HG03175 (cell line): ENCODE data around the gene MAMDC2.

Experiments
- ATAC-seq: cut with Tn5 transposase; IDR thresholded peaks from one replicate; pipeline ENCODE4 v1.9.1; 2021; ENCODE audit warnings: mild to moderate bottlenecking, moderate library complexity; ENCODE audit not compliant: unreplicated experiment

The MAMDC2 gene

DNA sequence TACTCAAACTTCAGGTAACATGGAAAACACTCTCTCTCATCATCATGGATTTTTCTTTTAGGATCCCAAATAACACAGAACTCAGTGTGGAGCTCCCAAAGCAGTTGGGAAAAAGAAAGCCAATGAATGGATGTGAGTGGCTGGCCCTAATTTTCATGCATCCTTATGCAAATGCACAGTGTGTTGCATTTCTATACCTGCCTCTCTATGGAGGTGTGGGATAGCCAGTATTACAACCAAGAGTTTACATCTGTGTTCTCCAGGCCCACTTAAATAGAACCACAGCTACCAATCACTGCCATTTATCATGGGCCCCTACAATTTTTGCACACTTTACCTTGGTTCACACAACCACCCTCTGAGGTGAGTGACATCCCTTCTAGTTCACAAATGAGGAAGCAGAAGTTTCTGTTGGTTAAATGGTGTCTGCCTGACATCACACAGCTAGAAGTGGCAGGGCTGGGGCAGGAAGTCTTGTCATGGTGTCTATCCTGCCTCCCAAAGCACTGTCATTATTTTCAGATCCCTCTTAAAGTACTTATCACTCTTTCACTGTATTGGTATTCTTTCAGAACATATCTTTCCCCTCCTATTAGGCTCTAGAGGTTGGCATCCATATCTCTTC, 17.3 kb downstream of the MAMDC2 start:
- peak; percentile 99 for ATAC-seq

- no peak for ATAC-seq
These were observed 18.1 kb downstream of the MAMDC2 start for GRCh38 chr9:70061776-70062175.

GRCh38 chr9:70064496-70064895, 20.8 kb downstream of the MAMDC2 start:
- no peak for ATAC-seq

DNA sequence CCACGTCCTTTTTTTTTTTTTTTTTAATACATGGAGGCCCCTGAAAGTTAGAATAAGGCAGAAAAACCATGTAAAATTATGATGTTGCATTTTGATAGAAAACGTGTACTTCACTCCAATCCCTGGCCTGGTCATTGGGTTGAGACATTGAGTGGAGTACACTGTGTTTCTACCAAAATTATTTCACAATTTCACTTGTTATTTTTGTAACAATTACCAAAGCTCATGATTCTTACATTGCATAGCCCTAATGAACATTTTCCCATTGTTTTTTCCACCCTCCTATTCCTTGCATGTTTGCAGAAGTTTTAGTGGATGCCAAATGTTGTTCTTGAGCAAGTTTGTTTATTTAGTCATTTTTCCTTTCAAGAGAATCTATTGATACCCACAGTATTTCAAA, 21.9 kb downstream of the MAMDC2 start:
- ATAC-seq = no peak

DNA sequence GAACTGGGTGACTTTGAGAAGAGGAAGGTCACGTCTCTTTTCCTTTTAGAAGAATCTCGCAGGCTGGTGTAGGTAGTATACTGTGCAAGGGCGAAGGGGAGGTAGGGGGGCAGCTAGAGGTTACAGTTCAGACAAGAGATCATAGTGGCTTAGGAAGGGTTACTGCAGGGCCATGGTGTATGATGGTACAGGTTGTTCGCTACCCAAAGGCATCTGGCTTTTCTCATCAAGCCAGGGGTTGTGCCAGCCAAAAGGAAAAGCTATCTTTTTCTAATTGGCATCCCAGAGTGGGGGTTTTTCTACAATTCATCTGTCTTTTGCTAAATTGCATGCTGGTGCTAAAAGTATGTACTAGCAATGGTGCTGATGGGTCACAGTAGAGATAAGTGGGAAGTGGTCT, 22.8 kb downstream of the MAMDC2 start:
- ATAC-seq = no peak

GRCh38 chr9:70066874-70067273, 23.2 kb downstream of the MAMDC2 start:
- no peak for ATAC-seq

GRCh38 chr9:70069704-70070103, 26.1 kb downstream of the MAMDC2 start:
- ATAC-seq = no peak

GRCh38 chr9:70073193-70073592, 29.5 kb downstream of the MAMDC2 start:
- no peak for ATAC-seq

DNA sequence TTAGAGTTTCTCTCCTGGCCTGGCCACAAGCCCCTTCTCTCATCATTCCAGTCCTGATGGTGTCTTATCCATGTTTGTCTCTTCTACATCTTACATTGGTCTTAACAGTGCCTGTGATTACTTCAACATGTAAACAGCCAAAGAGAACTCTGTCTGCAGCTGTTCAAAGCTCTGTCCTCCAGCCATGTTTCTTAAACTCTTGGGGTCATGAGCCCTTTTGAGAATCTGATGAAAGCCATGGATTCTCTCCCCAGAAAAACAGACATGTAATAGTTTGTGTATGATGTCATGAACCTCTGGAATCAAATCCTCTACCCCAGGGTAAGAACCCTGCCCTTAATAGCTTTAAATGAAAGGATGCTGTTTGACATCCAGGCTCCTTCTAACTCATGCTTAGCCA, 30.1 kb downstream of the MAMDC2 start:
- no peak for ATAC-seq

GRCh38 chr9:70076678-70077077, 33.0 kb downstream of the MAMDC2 start:
- no peak for ATAC-seq

- ATAC-seq = no peak
These were observed 35.9 kb downstream of the MAMDC2 start for GRCh38 chr9:70079417-70080037.

DNA sequence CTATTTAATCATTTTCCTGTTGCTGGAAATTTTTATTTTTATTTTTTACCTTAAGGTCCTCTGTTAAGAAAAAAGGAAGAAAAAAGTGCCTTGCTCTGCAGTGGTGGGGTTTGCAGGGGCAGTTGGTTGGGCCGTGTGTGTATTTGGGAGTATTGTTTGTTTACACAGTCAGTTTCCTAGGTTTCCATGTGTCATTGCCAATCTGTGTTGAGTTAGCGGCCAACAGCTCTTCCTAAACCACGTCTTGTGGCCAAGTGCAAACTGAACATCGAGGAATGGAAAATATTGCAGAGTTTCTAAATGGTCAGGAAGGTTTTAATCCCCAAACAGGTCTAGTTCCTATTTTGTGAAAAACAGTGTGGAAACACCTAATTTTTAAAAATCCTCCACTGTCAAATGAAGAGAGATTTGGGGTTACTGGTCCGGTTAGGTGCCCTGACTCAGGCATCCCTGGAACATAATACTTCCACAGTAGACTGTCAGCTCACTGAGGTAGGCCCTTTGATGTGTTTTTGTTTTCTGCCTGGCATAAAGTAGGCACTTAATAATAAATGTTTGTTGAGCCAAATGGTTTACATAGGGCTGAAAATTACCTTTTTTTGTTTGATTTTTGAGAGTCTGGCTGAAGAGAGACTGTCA, 37.0 kb downstream of the MAMDC2 start:
- ATAC-seq = no peak

GRCh38 chr9:70081120-70081495, 37.5 kb downstream of the MAMDC2 start:
- no peak for ATAC-seq

GRCh38 chr9:70083429-70083828, 39.8 kb downstream of the MAMDC2 start:
- ATAC-seq = no peak

DNA sequence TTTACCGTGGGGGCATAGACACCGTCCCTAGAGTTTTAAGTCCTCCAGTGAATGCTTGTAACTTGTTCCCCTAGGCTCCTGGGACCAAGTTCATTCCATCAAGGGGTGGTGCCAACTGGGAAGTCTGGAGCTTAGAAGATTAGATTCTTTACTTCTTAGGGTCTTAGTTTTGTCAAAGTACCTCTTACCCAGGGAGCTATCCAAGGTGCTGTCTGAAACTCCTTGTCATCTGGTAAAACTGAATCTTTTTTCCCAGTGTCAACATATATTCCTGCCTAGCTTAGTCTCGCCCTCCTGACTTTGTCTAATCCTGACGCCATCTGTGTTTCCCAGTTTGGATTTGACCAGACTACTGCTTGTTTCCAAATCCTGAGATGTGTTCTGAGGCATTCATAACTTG, 41.6 kb downstream of the MAMDC2 start:
- no peak for ATAC-seq

DNA sequence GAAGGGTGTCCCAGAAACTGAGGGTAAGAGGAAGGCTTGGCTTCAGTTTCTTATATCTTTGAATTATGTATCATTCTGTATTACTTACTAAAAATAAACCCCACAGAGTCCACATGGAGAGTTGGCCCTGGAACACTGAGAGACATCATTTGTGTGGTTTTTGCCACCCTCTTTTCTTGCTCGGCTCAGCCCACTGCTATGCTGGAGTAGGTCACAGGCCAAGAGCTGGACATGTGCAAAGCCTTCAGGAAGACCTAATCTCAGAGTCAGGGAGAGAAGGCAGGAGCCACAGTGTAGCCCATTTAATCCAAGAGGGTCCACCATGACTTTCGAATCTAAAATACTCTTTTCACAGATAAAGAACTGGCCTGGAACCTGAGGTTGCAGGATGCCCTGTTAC, 47.5 kb downstream of the MAMDC2 start:
- ATAC-seq = no peak

DNA sequence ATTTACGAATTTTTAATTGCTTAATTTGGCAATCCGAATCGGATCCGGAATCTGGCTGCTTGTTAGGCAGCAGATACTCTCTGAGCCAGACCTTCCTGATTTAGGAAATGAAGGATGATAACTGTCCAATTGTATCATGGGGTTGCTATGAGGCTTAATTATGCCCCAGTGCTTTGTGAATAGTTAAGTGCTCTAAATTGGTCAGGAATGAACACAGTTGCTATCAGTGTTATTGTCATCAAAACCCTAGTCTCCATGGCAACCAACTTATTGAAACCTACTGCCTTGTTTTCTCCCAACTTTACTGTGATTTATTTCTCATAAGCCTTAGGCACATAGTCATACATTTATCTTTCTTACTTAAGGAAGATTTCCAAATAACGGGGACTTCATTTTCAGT, 47.9 kb downstream of the MAMDC2 start:
- no peak for ATAC-seq

DNA sequence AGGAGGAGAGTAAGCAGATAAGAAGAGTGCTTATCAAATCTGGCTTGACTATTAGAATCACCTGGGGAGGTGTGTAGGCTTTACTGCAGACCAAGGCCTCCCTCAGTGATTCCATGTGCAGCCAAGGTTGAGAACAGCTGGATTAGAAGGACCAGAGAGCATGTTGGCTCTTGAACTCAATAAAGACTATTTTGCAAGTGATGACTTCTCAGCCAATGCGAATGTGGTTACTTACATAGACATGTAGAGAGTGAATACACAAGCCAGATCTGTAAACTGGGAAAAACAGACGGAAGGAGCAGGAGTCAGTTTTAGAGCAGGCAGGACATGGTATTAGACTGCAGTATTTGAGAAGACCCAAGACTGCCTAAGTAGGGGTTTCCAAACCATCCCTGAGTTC, 48.5 kb downstream of the MAMDC2 start:
- ATAC-seq = no peak

DNA sequence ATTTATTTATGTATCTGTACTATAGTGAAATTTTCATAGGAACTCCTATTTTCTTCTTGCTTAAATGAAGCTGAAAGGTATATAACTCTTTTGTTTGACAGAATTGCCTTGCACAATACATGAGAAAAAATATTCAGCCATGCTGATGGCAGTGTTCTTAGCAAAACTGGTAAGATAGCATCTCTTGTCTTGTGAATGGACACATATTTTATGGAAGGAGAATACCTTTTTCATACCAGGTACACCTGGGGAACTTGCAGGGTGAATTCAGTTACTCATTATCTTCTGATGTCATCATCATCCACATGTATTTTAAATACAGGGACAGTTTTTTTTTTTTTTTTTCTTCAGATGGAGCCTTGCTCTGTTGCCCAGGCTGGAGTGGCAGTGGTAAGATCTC, 49.4 kb downstream of the MAMDC2 start:
- no peak for ATAC-seq

DNA sequence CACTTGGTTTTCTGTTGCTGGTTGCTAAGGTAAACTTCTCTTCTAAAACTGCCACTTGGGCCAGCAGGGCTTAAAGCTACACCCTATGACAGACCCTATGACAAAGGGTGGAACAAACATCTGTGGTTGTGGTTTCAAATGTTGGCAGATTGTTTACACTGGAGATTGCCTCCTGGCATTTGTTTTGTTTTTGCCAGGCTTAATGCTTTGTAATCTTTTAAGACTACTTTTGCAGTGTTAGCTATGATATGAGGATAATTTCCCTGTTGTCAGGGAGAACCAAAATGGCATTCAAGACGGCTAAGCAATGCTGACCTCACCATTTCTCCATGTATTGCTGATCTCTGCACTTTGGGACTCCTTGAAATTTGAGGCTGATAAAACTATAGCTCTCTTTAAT, 50.3 kb downstream of the MAMDC2 start:
- no peak for ATAC-seq

DNA sequence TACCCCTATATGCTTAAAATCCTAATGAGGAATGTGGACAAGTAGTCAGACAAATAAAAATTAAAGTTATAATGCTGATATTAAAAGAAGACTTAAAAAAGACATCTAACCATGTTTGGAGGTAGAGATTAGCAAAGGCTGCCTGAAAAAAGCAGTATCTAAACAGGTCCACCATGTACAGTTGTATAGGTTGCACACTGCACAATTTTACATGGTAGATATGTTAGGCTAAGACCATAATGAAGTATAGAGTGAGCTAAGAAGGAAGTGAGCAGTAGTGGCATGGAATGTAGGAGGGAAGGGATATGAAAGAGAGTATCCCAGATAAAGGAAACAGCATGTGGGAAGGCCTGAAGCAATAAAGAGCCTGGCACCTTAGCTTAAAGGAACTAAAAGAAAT, 51.1 kb downstream of the MAMDC2 start:
- ATAC-seq = no peak

DNA sequence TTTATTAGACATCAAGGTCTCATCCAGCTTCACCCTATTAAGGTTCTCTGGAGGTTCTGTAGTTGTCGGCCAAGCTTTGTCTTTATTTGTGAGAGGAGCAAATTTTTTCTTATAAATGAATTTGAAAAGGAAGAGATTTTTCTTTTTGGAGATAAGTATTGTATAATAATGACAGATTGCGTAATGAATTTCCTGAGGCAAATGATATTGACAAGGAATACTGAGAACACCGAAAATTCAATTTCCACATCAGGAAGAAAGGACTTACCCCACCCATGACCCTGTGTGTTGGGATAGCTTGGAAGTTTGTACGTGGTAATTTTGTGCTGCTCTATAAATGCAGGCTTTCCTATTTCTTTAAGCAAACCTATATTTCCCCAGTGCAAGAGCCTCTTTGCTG, 53.5 kb downstream of the MAMDC2 start:
- ATAC-seq = no peak

DNA sequence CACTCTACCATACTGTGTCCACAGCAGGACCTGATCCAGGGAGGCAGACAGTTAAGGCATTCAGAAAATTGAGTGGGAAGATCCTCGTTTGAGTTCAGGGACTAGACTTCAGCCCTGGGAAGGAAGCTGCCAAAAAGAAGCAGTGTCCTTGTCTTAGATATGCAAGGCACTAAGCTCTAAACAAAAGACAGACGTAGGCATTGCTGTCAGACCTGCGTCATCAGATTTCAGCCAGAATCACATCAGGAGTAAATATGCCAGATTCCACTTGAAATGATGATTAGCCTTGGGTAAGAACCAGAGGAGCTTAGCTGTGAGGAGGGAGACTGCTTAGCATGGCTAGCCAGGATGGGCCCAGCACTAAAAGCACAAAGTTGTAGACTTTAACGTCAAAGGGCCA, 56.7 kb downstream of the MAMDC2 start:
- no peak for ATAC-seq
